ENCODE results near the gene PLXDC2. TPM values are rescaled to one million over a fixed set of nuclear protein-coding genes. Genes with fewer than 3 reads are reported as not detected.

Gene PLXDC2
- polyA plus RNA-seq, 1 of the 3 experiments (the other 2 are of a cell fraction), result 2.5 TPM

DNA sequence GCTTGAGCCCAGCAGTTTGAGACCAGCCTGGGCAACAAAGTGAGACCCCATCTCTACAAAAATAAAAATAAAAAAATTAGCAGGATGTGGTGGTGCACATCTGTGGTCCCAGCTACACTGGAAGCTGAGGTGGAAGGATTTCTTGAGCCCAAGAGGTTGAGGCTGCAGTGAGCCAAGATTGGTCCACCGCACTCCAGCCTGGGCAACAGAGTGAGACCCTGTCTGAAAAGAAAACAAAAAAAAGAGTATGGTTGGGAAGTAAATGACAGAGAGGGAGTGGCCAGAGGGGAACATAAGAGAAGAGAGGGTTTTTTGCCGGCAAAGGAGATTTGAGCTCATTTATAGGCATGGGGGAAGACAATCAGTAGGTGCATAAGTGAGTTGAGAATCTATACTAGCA is 19.7 kb downstream of the PLXDC2 start:
- Histone ChIP-seq H3F3A (replicated peaks; ENCODE audit: insufficient read depth) (no peaks in the 10 kb centered on the region), H3K9ac (no peak overlapping the region), H3K4me1 (ENCODE audit: control insufficient read depth in 1 of 2, insufficient read depth in 2 of 2, low read depth in 1 of 2, low read length in 1 of 2) (peaks cover 0 to 5% of the 10 kb centered on the region in 2 experiments; a peak in 3 of 4 replicates), H3K36me3 (replicated peaks in 1 of 2; ENCODE audit: control insufficient read depth in 1 of 2, insufficient read depth in 2 of 2, low read length in 1 of 2) (no peaks in the 10 kb centered on the region), H3K4me3 (ENCODE audit: low read depth in 2 of 2, low read length in 1 of 2) (no peak overlapping the region), H3K27me3 (ENCODE audit: insufficient read depth) (no peaks in the 10 kb centered on the region), H4K20me1 (ENCODE audit: insufficient read depth) (no peaks in the 10 kb centered on the region), H3K9me3 (no peaks in the 10 kb centered on the region), H3K9me2 (no peaks in the 10 kb centered on the region), H3K4me2 (no peak overlapping the region), H3K79me2 (ENCODE audit: insufficient read depth) (no peaks in the 10 kb centered on the region), H3K27ac (ENCODE audit: low read depth in 2 of 2, low read length in 1 of 2) (no peak overlapping the region), H2AFZ (ENCODE audit: low read depth) (no peak overlapping the region)
- no peak for DNase-seq
- ChIA-PET CTCF (no interaction called here), POLR2A (no interaction called here)
- 83% methylated on average over 2 of the region's 2 CpGs for WGBS (ENCODE audit: low lambda C conversion rate)
- TF ChIP-seq, protein P1, sequence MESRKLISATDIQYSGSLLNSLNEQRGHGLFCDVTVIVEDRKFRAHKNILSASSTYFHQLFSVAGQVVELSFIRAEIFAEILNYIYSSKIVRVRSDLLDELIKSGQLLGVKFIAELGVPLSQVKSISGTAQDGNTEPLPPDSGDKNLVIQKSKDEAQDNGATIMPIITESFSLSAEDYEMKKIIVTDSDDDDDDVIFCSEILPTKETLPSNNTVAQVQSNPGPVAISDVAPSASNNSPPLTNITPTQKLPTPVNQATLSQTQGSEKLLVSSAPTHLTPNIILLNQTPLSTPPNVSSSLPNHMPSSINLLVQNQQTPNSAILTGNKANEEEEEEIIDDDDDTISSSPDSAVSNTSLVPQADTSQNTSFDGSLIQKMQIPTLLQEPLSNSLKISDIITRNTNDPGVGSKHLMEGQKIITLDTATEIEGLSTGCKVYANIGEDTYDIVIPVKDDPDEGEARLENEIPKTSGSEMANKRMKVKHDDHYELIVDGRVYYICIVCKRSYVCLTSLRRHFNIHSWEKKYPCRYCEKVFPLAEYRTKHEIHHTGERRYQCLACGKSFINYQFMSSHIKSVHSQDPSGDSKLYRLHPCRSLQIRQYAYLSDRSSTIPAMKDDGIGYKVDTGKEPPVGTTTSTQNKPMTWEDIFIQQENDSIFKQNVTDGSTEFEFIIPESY (IDR thresholded peaks at IDR 0.05; ENCODE audit: borderline replicate concordance, low read depth), result no peak
- TF ChIP-seq IRF3 (IDR thresholded peaks at IDR 0.05; ENCODE audit: low read depth, low read length) (no peak), RFX5 (IDR thresholded peaks at IDR 0.05; ENCODE audit: low read length) (no peak), GABPA (IDR thresholded peaks at IDR 0.05; ENCODE audit: low read depth) (no peak), MXI1 (IDR thresholded peaks at IDR 0.05; ENCODE audit: low read depth, low read length) (no peak), SIN3A (IDR thresholded peaks at IDR 0.05; ENCODE audit: borderline replicate concordance, low read depth, low read length) (no peak), JUND (IDR thresholded peaks at IDR 0.05) (no peak), CHD2 (IDR thresholded peaks at IDR 0.05; ENCODE audit: low read length, partially characterized antibody) (no peak), GATA2 (CRISPR knock-in tag; IDR thresholded peaks at IDR 0.05) (no peak), NFIC (IDR thresholded peaks at IDR 0.05; ENCODE audit: borderline replicate concordance) (no peak), PBX3 (IDR thresholded peaks at IDR 0.05) (no peak), SMC3 (IDR thresholded peaks at IDR 0.05; ENCODE audit: low read depth, low read length) (no peak)

DNA sequence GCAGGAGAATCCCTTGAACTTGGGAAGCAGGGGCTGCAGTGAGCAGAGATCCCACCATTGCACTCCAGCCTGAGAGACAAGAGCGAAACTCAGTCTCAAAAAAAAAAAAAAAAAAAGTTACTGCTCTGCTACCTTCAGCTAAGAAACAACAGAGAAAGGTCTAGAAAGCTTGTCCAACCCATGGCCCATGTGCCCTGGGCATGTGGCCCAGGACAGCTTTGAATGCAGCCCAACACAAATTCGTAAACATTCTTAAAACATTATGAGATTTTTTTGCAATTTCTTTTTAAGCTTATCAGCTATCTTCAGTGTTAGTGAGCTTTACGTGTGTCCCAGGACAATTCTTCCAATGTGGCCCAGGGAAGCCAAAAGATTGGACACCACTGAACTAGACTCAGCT is 22.9 kb downstream of the PLXDC2 start:
- peaks cover 3 to 5% of the 10 kb centered on the region in 2 experiments; a peak in 2 of 4 replicates for H3K4me1 ChIP-seq (ENCODE audit: control insufficient read depth in 1 of 2, insufficient read depth in 2 of 2, low read depth in 1 of 2, low read length in 1 of 2)
- H3K79me2 ChIP-seq (ENCODE audit: insufficient read depth), result no peaks in the 10 kb centered on the region
- no peak overlapping the region for H3K4me3 ChIP-seq (ENCODE audit: low read depth in 2 of 2, low read length in 1 of 2)
- 73% methylated on average over 3 of the region's 3 CpGs for WGBS (ENCODE audit: low lambda C conversion rate)
- no peaks in the 10 kb centered on the region for H3F3A ChIP-seq (replicated peaks; ENCODE audit: insufficient read depth)
- H3K4me2 ChIP-seq, result no peak overlapping the region
- H3K9me3 ChIP-seq, result no peaks in the 10 kb centered on the region
- H2AFZ ChIP-seq (ENCODE audit: low read depth), result no peak overlapping the region
- CTCF ChIA-PET, result interaction anchor here (1.1 kb wide), 1 partner anchor 11 kb away, joined by 3 read pairs; no protein-coding TSS in a partner anchor
- H3K27ac ChIP-seq (ENCODE audit: low read depth in 2 of 2, low read length in 1 of 2), result no peak overlapping the region
- TF ChIP-seq FOSL2 (IDR thresholded peaks at IDR 0.05; ENCODE audit: borderline replicate concordance, low read depth) (no peak), YY1 (IDR thresholded peaks at IDR 0.05; ENCODE audit: low read depth) (no peak), PBX3 (IDR thresholded peaks at IDR 0.05) (no peak), EZH2phosphoT487 (IDR thresholded peaks at IDR 0.05; ENCODE audit: borderline replicate concordance, low read depth) (no peak), SMC3 (IDR thresholded peaks at IDR 0.05; ENCODE audit: low read depth, low read length) (no peak), FOXM1 (IDR thresholded peaks at IDR 0.05; ENCODE audit: low read depth) (no peak), NRF1 (IDR thresholded peaks at IDR 0.05; ENCODE audit: low read depth, low read length) (no peak)
- H3K27me3 ChIP-seq (ENCODE audit: insufficient read depth), result no peaks in the 10 kb centered on the region
- no peaks in the 10 kb centered on the region for H4K20me1 ChIP-seq (ENCODE audit: insufficient read depth)
- H3K9me2 ChIP-seq, result no peaks in the 10 kb centered on the region
- H3K36me3 ChIP-seq (replicated peaks in 1 of 2; ENCODE audit: control insufficient read depth in 1 of 2, insufficient read depth in 2 of 2, low read length in 1 of 2), result no peaks in the 10 kb centered on the region
- no peak overlapping the region for H3K9ac ChIP-seq
- no peak for DNase-seq
- POLR2A ChIA-PET, result no interaction called here

All from SK-N-SH (cell line).